Measurements from ENCODE around the gene DCT. TPM values are rescaled to one million over a fixed set of nuclear protein-coding genes. Genes with fewer than 3 reads are reported as not detected.
A peak's percentile ranks its signal among the peaks of the same experiment; 100 is the strongest.

DCT gene
- polyA plus RNA-seq, 1 of the 3 experiments (the other 2 are of a cell fraction), result 0.03 TPM

DNA sequence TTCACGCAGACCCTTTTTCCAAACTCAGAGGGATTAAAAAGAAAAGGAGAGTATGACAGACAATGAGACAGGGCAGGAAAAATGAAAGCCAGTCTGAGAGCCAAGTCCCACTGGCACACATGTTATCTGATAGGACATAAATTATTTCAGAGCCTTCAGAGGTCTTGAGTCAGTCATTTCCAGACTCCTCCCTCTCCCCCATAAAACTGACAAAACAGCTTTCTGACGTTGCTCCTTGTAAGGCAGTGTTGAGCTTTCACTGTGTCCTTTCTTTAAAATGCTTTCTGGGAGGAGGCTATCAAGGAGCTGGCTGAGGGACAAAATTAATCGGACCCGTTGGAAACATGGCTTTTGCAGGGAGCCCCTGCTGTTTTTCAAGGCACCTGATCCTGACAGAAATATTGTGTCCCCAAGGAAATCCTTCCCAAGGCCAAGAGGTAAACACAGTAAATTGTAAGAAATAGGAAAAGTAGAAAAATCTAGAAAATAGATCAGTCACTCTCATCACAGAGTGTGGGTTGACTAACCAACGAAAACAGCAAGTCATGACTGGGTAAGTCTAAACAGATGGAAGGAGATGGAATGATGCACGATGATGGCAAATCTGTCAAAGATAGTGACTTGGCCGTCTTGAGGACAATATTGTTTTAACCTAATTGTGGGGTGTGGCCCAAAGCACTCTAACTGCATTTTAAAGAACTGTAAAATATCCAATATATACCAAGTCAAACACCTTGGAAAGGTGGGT is 89.7 kb downstream of the DCT start:
- WGBS (ENCODE audit: low lambda C conversion rate), result 71% methylated on average over 7 of the region's 7 CpGs
- Histone ChIP-seq H2AFZ (ENCODE audit: low read depth) (no peak overlapping the region), H3K27ac (ENCODE audit: low read depth in 2 of 2, low read length in 1 of 2) (no peak overlapping the region), H3K27me3 (ENCODE audit: insufficient read depth) (no peaks in the 10 kb centered on the region), H3K4me2 (no peak overlapping the region), H3K36me3 (replicated peaks in 1 of 2; ENCODE audit: control insufficient read depth in 1 of 2, insufficient read depth in 2 of 2, low read length in 1 of 2) (no peaks in the 10 kb centered on the region), H3F3A (replicated peaks; ENCODE audit: insufficient read depth) (no peaks in the 10 kb centered on the region), H3K79me2 (ENCODE audit: insufficient read depth) (no peaks in the 10 kb centered on the region), H3K4me1 (ENCODE audit: control insufficient read depth in 1 of 2, insufficient read depth in 2 of 2, low read depth in 1 of 2, low read length in 1 of 2) (no peaks in the 10 kb centered on the region), H3K4me3 (ENCODE audit: low read depth in 2 of 2, low read length in 1 of 2) (no peak overlapping the region), H3K9me3 (no peaks in the 10 kb centered on the region), H3K9me2 (no peaks in the 10 kb centered on the region), H3K9ac (no peak overlapping the region), H4K20me1 (ENCODE audit: insufficient read depth) (no peaks in the 10 kb centered on the region)
- no peak for DNase-seq
- ChIA-PET CTCF (interaction anchor here (1.1 to 1.2 kb wide), 2 partner anchors 46 to 249 kb away, joined by 3 read pairs; no protein-coding TSS in a partner anchor), POLR2A (no interaction called here)
- TF ChIP-seq PBX3 (IDR thresholded peaks at IDR 0.05) (0 out of 2 replicates have a peak, but pooled peaks have one; percentile 8), RFX5 (IDR thresholded peaks at IDR 0.05; ENCODE audit: low read length) (no peak)

GRCh38 chr13:94387047-94387446 is 92.4 kb downstream of the DCT start:
- ChIA-PET CTCF (no interaction called here), POLR2A (no interaction called here)
- no peaks in the 10 kb centered on the region for H4K20me1 ChIP-seq (ENCODE audit: insufficient read depth)
- H3F3A ChIP-seq (replicated peaks; ENCODE audit: insufficient read depth), result no peaks in the 10 kb centered on the region
- no peak for TF ChIP-seq FOSL2 (IDR thresholded peaks at IDR 0.05; ENCODE audit: borderline replicate concordance, low read depth)
- no peak for TF ChIP-seq TEAD4 (IDR thresholded peaks at IDR 0.05; ENCODE audit: borderline replicate concordance, insufficient read depth)
- TF ChIP-seq NRF1 (IDR thresholded peaks at IDR 0.05; ENCODE audit: low read depth, low read length), result no peak
- TF ChIP-seq CHD2 (IDR thresholded peaks at IDR 0.05; ENCODE audit: low read length, partially characterized antibody), result no peak
- TF ChIP-seq, protein P1, sequence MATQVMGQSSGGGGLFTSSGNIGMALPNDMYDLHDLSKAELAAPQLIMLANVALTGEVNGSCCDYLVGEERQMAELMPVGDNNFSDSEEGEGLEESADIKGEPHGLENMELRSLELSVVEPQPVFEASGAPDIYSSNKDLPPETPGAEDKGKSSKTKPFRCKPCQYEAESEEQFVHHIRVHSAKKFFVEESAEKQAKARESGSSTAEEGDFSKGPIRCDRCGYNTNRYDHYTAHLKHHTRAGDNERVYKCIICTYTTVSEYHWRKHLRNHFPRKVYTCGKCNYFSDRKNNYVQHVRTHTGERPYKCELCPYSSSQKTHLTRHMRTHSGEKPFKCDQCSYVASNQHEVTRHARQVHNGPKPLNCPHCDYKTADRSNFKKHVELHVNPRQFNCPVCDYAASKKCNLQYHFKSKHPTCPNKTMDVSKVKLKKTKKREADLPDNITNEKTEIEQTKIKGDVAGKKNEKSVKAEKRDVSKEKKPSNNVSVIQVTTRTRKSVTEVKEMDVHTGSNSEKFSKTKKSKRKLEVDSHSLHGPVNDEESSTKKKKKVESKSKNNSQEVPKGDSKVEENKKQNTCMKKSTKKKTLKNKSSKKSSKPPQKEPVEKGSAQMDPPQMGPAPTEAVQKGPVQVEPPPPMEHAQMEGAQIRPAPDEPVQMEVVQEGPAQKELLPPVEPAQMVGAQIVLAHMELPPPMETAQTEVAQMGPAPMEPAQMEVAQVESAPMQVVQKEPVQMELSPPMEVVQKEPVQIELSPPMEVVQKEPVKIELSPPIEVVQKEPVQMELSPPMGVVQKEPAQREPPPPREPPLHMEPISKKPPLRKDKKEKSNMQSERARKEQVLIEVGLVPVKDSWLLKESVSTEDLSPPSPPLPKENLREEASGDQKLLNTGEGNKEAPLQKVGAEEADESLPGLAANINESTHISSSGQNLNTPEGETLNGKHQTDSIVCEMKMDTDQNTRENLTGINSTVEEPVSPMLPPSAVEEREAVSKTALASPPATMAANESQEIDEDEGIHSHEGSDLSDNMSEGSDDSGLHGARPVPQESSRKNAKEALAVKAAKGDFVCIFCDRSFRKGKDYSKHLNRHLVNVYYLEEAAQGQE (IDR thresholded peaks at IDR 0.05; ENCODE audit: low read depth, low read length), result no peak
- no peak for TF ChIP-seq NFIC (IDR thresholded peaks at IDR 0.05; ENCODE audit: borderline replicate concordance)
- no peak for TF ChIP-seq GABPA (IDR thresholded peaks at IDR 0.05; ENCODE audit: low read depth)
- TF ChIP-seq, protein P2, sequence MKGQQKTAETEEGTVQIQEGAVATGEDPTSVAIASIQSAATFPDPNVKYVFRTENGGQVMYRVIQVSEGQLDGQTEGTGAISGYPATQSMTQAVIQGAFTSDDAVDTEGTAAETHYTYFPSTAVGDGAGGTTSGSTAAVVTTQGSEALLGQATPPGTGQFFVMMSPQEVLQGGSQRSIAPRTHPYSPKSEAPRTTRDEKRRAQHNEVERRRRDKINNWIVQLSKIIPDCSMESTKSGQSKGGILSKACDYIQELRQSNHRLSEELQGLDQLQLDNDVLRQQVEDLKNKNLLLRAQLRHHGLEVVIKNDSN (IDR thresholded peaks at IDR 0.05; ENCODE audit: borderline replicate concordance, low read depth), result no peak
- no peak for TF ChIP-seq RXRA (IDR thresholded peaks at IDR 0.05; ENCODE audit: borderline replicate concordance, low read depth)
- no peaks in the 10 kb centered on the region for H3K9me2 ChIP-seq
- H3K27ac ChIP-seq (ENCODE audit: low read depth in 2 of 2, low read length in 1 of 2), result no peak overlapping the region
- no peaks in the 10 kb centered on the region for H3K4me1 ChIP-seq (ENCODE audit: control insufficient read depth in 1 of 2, insufficient read depth in 2 of 2, low read depth in 1 of 2, low read length in 1 of 2)
- no peaks in the 10 kb centered on the region for H3K9me3 ChIP-seq
- no peaks in the 10 kb centered on the region for H3K27me3 ChIP-seq (ENCODE audit: insufficient read depth)
- H3K4me2 ChIP-seq, result no peak overlapping the region
- H3K79me2 ChIP-seq (ENCODE audit: insufficient read depth), result no peaks in the 10 kb centered on the region
- H3K9ac ChIP-seq, result no peak overlapping the region
- H2AFZ ChIP-seq (ENCODE audit: low read depth), result no peak overlapping the region
- no peak overlapping the region for H3K4me3 ChIP-seq (ENCODE audit: low read depth in 2 of 2, low read length in 1 of 2)
- no peak for DNase-seq
- H3K36me3 ChIP-seq (replicated peaks in 1 of 2; ENCODE audit: control insufficient read depth in 1 of 2, insufficient read depth in 2 of 2, low read length in 1 of 2), result no peaks in the 10 kb centered on the region

Other genes with a start within 250 kb of the DCT start
- gene TGDS, start 116.5 kb upstream of the DCT start, polyA plus RNA-seq (2012; rRNA removed), result 8.2 and 12.2 TPM in 2 replicates
- 1.8 and 2.2 TPM in 2 replicates for gene GPR180, start 122.2 kb upstream of the DCT start, polyA plus RNA-seq (2012; rRNA removed)
- not detected in 2 replicates for gene SOX21, start 232.9 kb upstream of the DCT start, polyA plus RNA-seq (2012; rRNA removed)

Data from SK-N-SH (cell line).